NT2/D1 (cell line): ENCODE measurements around the gene OSBP2.

Source experiments
- YY1 ChIP-seq: IDR thresholded peaks from 2 replicates; pipeline ENCODE4 v1.6.1; 2011; ENCODE audit not compliant: insufficient read length, insufficient read depth
- ZNF274 ChIP-seq: IDR thresholded peaks from 2 replicates; pipeline ENCODE4 v1.6.1; 2011; ENCODE audit warnings: mild to moderate bottlenecking, low read depth, low read length

DNA sequence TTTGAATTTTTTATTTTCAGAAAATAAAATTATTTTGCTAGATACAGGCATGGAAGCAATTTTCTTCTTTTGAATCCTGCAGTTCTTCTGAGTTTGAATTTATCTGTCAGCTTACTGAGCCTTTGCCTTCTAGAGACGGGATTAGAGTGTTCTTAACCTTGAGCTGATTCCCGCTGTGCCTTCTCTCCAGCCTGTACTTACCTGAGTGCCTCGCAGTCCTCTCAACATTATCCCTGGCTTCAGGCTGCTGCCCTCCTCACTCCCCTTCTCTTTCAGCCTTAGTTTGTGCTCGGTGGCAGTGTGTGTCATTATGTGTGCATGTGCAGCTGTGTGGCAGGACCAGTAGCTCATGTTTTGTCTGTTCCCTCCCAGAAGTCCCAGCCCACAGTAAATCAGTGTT lies 24.3 kb downstream of the OSBP2 start:
- TF ChIP-seq YY1 (no peak), ZNF274 (no peak)
